GM12801 (cell line): Measurements from ENCODE around the gene WNT9B.

Source experiments
- TF ChIP-seq, protein P1 (sequence below): IDR thresholded peaks from one replicate; pipeline ENCODE4 v1.5.1; 2011; ENCODE audit warnings: control low read depth; ENCODE audit not compliant: insufficient read length; ENCODE audit errors: extremely low read depth

Gene WNT9B

GRCh38 chr17:46886310-46886663 is 34.9 kb downstream of the WNT9B start:
- TF ChIP-seq, protein P1, sequence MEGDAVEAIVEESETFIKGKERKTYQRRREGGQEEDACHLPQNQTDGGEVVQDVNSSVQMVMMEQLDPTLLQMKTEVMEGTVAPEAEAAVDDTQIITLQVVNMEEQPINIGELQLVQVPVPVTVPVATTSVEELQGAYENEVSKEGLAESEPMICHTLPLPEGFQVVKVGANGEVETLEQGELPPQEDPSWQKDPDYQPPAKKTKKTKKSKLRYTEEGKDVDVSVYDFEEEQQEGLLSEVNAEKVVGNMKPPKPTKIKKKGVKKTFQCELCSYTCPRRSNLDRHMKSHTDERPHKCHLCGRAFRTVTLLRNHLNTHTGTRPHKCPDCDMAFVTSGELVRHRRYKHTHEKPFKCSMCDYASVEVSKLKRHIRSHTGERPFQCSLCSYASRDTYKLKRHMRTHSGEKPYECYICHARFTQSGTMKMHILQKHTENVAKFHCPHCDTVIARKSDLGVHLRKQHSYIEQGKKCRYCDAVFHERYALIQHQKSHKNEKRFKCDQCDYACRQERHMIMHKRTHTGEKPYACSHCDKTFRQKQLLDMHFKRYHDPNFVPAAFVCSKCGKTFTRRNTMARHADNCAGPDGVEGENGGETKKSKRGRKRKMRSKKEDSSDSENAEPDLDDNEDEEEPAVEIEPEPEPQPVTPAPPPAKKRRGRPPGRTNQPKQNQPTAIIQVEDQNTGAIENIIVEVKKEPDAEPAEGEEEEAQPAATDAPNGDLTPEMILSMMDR = no peak

- TF ChIP-seq, protein P1 = no peak
These were observed 36.3 kb downstream of the WNT9B start for GRCh38 chr17:46887717-46888116.

DNA sequence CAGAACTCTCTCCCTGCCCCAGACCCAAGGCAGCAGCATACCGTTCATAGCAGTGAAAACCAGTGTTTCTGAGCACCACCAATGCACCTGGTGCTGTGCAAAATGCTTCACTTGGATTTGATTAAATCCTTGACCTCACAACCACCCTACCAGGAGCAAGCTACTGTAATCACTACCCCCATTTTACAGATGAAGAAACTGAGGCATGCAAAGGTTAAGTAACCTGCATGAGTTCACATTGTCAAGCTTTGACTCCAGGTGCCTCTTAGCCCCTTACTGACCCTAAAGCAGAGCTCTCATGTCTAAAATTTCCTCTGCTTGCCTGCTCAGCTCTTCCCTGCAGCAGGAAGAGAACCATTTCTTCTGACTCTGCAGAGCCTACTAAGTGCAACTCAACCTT is 37.3 kb downstream of the WNT9B start:
- TF ChIP-seq, protein P1 = no peak

DNA sequence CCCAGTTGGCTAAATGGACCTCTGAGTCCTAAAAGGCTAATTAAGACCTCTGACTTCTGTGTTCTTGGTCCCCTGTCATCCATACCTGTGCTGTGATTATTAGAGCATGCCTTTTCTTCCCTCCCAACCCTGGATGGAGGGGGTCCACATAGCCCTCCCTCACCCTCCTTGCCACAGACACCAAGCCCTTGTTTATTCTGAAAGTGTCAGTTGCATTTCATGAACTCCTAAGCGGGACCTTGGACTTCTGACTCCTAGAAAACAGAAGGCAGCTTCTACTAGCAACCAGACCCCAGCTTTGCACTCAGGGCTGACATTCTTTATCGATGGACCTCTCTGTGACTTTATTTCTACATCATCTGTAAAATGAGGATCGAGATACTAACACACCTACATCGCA is 38.1 kb downstream of the WNT9B start:
- TF ChIP-seq, protein P1 = no peak

- TF ChIP-seq, protein P1 = no peak
These were observed 38.7 kb downstream of the WNT9B start for GRCh38 chr17:46889992-46890564.

GRCh38 chr17:46890638-46891037 is 39.3 kb downstream of the WNT9B start:
- TF ChIP-seq, protein P1 = no peak

GRCh38 chr17:46892192-46892703 is 40.9 kb downstream of the WNT9B start:
- TF ChIP-seq, protein P1 = no peak
